D721Med (cell line): Measurements from ENCODE around the gene HSD11B2.

Experiments used
- DNase-seq: peaks from one replicate; pipeline ENCODE4 v3.0.0; 2011; ENCODE audit warnings: low spot score; ENCODE audit not compliant: insufficient read length
- FAIRE-seq: peaks from 2 replicates; lab custom pipeline; 2011; peaks lifted over from hg19 to GRCh38; lab: Jason Lieb, UNC
- CTCF ChIP-seq: IDR thresholded peaks from 2 replicates; pipeline ENCODE4 v1.5.1; 2012; ENCODE audit warnings: mild to moderate bottlenecking, control low read depth; ENCODE audit not compliant: insufficient read depth; ENCODE audit errors: missing control alignments

Gene HSD11B2

GRCh38 chr16:67404740-67405226 is 26.1 kb upstream of the HSD11B2 start:
- FAIRE-seq (no peak), DNase-seq (no peak)
- no peak for TF ChIP-seq CTCF

GRCh38 chr16:67405336-67405735 is 25.6 kb upstream of the HSD11B2 start:
- DNase-seq = no peak
- no peak for TF ChIP-seq CTCF
- no peak for FAIRE-seq

- DNase-seq (no peak), FAIRE-seq (no peak)
- no peak for TF ChIP-seq CTCF
These were observed 24.6 kb upstream of the HSD11B2 start for GRCh38 chr16:67406111-67406971.

GRCh38 chr16:67407176-67407787 is 23.6 kb upstream of the HSD11B2 start:
- DNase-seq (no peak), FAIRE-seq (no peak)
- TF ChIP-seq CTCF = no peak

GRCh38 chr16:67407788-67408452 is 23.0 kb upstream of the HSD11B2 start:
- DNase-seq (no peak), FAIRE-seq (no peak)
- no peak for TF ChIP-seq CTCF

- no peak for TF ChIP-seq CTCF
- DNase-seq (no peak), FAIRE-seq (no peak)
These were observed 21.3 kb upstream of the HSD11B2 start for GRCh38 chr16:67409631-67410030.
